ENCODE results near the gene KRTAP19-8.

Gene KRTAP19-8

GRCh38 chr21:31038376-31038775, at the start of gene KRTAP19-8:
TSS of gene KRTAP19-8 (minus strand) at chr21:31038476. CDS start at chr21:31038443, 33 bp downstream.
- DNase-seq, result no peak

DNA sequence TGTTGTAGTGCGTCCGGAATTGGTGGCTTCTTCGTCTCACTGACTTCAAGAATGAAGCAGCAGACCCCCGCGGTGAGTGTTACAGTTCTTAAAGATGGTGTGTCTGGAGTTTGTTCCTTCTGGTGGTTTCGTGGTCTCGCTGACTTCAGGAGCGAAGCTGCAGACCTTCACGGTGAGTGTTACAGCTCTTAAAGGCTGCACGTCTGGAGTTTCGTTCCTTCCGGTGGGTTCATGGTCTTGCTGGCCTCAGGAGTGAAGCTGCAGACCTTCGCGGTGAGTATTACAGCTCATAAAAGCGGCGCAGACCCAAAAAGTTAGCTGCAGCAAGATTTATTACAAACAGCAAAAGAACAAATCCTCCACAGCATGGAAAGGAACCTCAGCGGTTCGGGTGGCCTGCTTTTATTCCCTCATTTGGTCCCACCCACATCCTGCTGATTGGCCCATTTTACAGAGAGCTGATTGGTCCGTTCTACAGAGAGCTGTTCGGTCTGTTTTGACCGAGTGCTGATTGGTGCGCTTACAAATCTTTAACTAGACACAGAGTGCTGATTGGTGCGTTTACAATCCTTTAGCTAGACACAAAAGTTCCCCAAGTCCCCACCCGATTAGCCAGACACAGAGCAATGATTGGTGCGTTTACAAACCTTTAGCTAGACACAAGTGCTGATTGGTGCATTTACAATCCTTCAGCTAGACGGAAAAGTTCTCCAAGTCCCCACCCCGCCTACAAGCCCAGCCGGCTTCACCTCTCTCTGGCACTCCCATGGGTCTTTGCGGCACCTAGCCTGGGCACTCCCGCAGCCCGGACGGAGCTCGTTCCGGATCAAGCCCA, 49.6 kb upstream of the KRTAP19-8 start:
- DNase-seq, result no peak

DNA sequence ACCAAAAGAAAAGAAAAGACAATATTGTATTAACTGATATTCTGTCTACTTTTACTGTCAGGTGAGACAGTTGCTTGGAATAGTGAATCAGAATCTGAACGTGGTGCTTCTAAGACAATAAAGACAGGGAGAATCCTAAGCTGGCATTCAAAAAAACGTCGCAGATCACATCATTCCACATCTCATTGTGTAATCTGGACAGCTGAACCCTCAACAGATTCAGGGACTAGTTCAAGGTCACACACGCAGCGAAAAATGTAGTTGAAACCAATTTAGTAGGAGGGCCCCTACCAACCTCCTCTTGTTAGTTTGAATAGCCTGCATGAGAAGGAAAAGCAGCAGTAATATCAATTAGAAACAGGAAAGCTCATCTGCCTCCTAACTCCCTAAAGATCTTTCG, 46.4 kb upstream of the KRTAP19-8 start:
- no peak for DNase-seq

DNA sequence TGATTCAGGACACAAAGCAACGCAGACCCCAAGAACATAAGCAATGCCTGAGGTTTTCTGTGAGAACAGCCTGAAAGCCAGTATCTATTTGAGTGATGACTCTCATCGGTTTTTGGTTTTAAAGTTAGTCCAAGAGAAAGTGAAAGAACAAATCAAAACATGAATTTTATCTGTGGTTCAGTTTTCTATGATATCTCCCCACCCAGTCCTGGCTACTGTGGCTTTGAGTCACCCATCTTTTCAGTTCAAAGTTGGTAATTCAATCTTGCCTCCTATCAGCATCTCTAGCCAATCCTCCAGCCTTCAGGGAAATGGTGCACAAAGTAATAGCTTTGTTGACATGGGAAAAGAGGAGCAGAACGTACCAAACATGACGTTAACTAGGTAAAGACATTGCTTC, 40.5 kb upstream of the KRTAP19-8 start:
- DNase-seq, result no peak

DNA sequence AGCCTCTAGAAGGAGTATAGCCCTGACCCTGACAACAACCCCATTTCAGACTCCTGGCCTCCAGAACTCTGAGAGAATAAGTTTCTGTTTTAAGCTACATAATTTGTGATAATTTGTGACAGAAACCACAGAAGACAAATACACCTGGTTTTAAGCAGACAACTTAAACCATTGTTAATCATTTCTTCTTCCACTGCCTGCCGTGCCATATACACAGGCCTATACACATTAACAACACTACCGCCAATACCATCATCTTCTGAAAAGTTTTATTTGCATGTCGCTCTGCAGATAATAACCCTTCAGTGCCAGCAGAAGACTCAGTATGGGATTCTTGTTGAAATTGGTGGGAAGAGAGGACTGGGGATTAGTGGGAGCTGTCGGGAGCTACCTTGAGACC, 39.9 kb upstream of the KRTAP19-8 start:
- DNase-seq, result no peak

- DNase-seq, result no peak
These were observed 37.6 kb upstream of the KRTAP19-8 start for GRCh38 chr21:31075848-31076247.

DNA sequence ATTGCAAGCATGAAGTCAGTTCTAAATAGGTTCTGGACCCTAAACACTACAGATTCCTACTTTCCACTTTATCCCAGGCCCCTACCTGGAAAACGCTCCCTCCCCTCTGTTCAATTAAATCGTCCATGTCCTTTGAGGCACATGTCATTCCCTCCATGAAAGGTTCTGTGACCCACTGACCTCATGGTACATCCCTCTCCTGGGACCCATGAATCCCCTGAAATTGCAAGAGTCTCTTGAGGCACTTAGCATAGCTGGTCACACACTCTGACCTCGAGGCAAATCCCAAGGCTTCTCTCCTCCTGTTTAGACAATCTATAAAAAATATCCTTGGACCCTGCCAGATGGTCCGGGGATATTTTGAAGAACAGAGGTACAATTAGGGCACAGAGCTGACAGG, 34.3 kb upstream of the KRTAP19-8 start:
- DNase-seq, result no peak

DNA sequence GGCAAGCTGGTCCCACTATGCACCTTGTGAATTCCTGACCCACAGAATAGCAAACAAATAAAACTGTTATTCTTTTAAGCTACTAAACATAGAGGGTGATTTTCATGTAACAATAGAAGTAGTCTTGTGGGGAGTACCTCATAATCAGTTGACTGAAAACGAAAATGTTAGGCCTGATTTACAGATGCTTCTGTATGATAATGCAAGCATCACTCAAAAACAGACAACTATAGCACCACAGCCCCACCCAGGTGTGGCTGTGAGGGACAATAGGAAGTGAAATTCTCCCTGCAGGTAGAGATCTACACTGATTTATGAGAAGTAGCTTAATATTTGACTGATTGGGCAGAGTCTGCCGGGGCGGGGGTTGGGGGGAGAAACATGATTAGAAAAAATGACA, 26.5 kb upstream of the KRTAP19-8 start:
- DNase-seq, result no peak

- DNase-seq, result no peak
These were observed 14.3 kb upstream of the KRTAP19-8 start for GRCh38 chr21:31052489-31053142.

- DNase-seq, result no peak
These were observed 12.4 kb upstream of the KRTAP19-8 start for GRCh38 chr21:31050577-31051157.

GRCh38 chr21:31045841-31046240, 7.6 kb upstream of the KRTAP19-8 start:
- no peak for DNase-seq

- DNase-seq, result no peak
These were observed 5.2 kb upstream of the KRTAP19-8 start for GRCh38 chr21:31043471-31043870.

- DNase-seq, result no peak
These were observed 3.8 kb upstream of the KRTAP19-8 start for GRCh38 chr21:31042080-31042464.

- DNase-seq, result no peak
These were observed 3.2 kb upstream of the KRTAP19-8 start for GRCh38 chr21:31041295-31042079.

DNA sequence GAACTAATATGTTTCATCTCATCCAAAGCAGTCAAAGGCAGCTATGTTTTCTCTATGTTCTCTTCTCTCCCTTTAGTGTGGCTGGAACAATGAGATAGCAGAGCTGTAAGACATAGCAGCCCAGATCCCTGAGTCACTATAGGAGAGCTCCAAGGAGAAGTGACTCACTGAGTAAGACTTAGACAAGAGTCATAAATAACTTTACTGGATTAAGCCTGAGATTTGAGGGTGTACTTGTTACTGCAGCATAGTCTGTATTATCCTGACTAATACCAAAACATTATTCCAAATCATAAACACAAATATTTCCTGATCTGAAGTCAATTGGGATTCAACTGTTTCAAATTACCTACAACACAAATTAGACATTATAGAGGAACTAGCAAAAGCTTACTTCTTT, 3.9 kb downstream of the KRTAP19-8 start:
- no peak for DNase-seq

- DNase-seq, result no peak
These were observed 7.7 kb downstream of the KRTAP19-8 start for GRCh38 chr21:31030367-31031106.

DNA sequence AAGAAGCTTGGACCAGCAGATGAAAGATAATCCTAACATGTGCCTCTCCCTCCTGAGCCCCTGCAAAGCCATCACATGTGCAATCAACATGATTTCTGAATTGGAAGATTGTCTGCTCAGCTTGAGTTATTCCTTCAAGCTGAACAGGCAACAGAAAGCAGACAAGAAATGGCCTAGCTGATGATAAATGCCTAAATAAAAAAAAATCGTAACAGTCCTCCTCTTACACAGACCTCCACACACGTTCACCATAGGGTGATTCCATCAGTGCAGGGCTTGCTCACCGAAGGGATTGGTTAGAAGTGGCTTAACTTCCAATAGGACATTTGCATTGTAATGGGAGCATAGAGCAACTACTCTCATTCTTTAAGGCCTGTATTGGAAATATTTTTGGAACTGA, 14.6 kb downstream of the KRTAP19-8 start:
- no peak for DNase-seq

GRCh38 chr21:31022306-31022705, 16.0 kb downstream of the KRTAP19-8 start:
- DNase-seq, result no peak

- no peak for DNase-seq
These were observed 20.0 kb downstream of the KRTAP19-8 start for GRCh38 chr21:31018232-31018631.

GRCh38 chr21:31014891-31015290, 23.4 kb downstream of the KRTAP19-8 start:
- no peak for DNase-seq

GRCh38 chr21:31012133-31013089, 25.9 kb downstream of the KRTAP19-8 start:
- no peak for DNase-seq
